NT2/D1 (cell line): Measurements from ENCODE around the gene ZNF660.
"Not testable (repeated sequence)": the region's sequence is repeated elsewhere in the genome, so short reads cannot be mapped to it uniquely, and the experiment has no call there.

ENCODE experiments used
- DNase-seq: peaks from one replicate; pipeline ENCODE4 v3.0.0-alpha.2; 2011; ENCODE audit warnings: low read depth, low spot score
- H3K27me3 ChIP-seq: 2 replicates; pipeline ENCODE4 v1.6.0; 2011; ENCODE audit warnings: mild to moderate bottlenecking; ENCODE audit not compliant: insufficient read length, insufficient read depth
- H3K36me3 ChIP-seq: 2 replicates; pipeline ENCODE4 v1.6.1; 2011; ENCODE audit warnings: mild to moderate bottlenecking, low read length, mixed read lengths; ENCODE audit not compliant: insufficient read depth, insufficient read length
- H3K4me1 ChIP-seq: 2 replicates; pipeline ENCODE4 v1.5.1; 2011; ENCODE audit not compliant: insufficient read depth, insufficient read length
- H3K4me3 ChIP-seq: 2 replicates; pipeline ENCODE4 v1.5.1; 2011; ENCODE audit warnings: low read depth; ENCODE audit not compliant: insufficient read length
- H3K9ac ChIP-seq: 2 replicates; pipeline ENCODE4 v1.6.0; 2011; ENCODE audit warnings: low read depth; ENCODE audit not compliant: insufficient read length
- H3K9me3 ChIP-seq: 2 replicates; pipeline ENCODE4 v1.5.1; 2011; ENCODE audit warnings: mild to moderate bottlenecking, low read length; ENCODE audit not compliant: insufficient read depth
- SUZ12 ChIP-seq: IDR thresholded peaks from 2 replicates; pipeline ENCODE4 v1.6.1; 2011; ENCODE audit not compliant: insufficient read length, insufficient read depth; ENCODE audit errors: extremely low read depth
- YY1 ChIP-seq: IDR thresholded peaks from 2 replicates; pipeline ENCODE4 v1.6.1; 2011; ENCODE audit not compliant: insufficient read length, insufficient read depth
- ZNF274 ChIP-seq: IDR thresholded peaks from 2 replicates; pipeline ENCODE4 v1.6.1; 2011; ENCODE audit warnings: mild to moderate bottlenecking, low read depth, low read length

The ZNF660 gene

DNA sequence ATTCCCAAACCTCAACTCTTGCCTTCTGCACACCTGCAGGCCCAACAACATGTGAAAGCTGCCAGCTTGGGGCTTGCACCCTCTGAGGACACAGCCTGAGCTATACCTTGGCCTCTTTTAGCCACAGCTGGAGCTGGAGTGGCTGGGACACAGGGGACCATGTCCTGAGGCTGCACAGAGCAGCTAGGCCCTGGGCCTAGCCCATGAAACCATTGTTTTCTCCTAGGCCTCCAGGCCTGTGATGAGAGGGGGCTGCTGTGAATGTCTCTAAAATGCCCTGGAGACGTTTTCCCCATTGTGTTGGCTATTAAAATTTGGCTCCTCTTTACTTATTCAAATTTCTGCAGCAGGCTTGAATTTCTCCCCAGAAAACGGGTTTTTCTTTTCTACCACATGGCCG is 22.6 kb upstream of the ZNF660 start:
- no peak overlapping the region for H3K4me3 ChIP-seq
- H3K9ac ChIP-seq: no peak overlapping the region
- peaks cover 29% of the 10 kb centered on the region for H3K9me3 ChIP-seq
- no peaks in the 10 kb centered on the region for H3K27me3 ChIP-seq
- DNase-seq: no peak
- peaks cover 74% of the 10 kb centered on the region for H3K36me3 ChIP-seq
- TF ChIP-seq YY1 (no peak), ZNF274 (no peak), SUZ12 (no peak)
- H3K4me1 ChIP-seq: no peaks in the 10 kb centered on the region

DNA sequence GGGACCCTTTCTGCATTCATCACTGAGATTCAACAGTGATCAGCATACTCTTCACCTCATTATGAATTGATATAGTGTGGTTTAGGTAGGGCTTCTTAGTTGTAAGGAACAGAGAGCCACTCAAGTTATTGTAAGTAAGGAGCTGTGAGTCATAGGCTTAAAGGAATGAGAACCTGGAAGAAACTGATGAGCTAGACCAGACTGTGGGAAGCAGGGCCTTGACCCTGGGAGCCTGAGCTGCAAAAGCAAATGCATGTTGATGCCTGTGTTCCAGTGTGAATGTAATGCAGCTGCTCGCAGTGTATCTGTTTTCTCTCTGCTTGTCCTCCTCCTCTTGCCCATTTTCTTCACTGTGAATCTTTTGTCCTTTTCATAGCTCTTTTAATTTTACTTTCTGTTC is 16.2 kb upstream of the ZNF660 start:
- H3K36me3 ChIP-seq: peaks cover 75% of the 10 kb centered on the region
- H3K9me3 ChIP-seq: peaks cover 35% of the 10 kb centered on the region
- H3K27me3 ChIP-seq: no peaks in the 10 kb centered on the region
- TF ChIP-seq ZNF274: no peak
- DNase-seq: no peak
- H3K4me3 ChIP-seq: no peak overlapping the region
- no peak overlapping the region for H3K9ac ChIP-seq
- H3K4me1 ChIP-seq: no peaks in the 10 kb centered on the region

DNA sequence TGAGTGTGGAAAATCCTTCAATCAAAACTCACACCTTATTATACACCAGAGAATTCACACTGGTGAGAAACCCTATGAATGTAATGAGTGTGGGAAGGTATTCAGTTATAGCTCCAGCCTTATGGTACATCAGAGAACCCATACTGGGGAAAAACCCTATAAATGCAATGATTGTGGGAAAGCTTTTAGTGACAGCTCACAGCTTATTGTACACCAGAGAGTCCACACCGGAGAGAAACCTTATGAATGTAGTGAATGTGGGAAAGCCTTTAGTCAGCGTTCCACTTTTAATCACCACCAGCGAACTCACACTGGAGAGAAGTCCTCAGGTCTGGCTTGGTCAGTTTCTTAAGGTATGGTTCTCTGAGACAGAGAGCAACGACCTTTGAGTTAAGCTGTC is 13.7 kb upstream of the ZNF660 start:
- H3K9me3 ChIP-seq: peaks cover 35% of the 10 kb centered on the region

DNA sequence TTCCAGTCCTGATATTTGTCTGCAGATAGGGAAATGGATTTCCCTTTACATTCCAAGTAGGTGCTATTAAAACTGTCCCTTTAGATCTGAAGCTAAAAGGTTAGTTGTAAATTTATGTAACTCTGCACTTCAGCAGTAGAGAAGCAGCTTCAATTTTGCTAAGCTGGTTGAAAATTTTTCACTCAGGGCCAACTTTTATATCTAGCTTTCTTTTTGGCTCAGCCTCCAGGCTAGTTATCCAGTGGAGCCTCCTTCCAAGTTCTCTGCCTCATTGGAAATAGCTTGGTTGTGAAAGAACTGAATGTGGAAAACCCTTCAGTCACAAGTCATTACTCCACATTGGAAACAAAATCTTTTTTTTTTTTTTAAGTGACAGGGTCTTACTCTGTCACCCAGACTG is 8.2 kb upstream of the ZNF660 start:
- Histone ChIP-seq H3K4me3 (no peak overlapping the region), H3K9ac (no peak overlapping the region)

More for the DNA sequence above, 13.7 kb upstream of the ZNF660 start:
- H3K4me3 ChIP-seq: no peak overlapping the region
- H3K36me3 ChIP-seq: peaks cover 59% of the 10 kb centered on the region
- TF ChIP-seq YY1: no peak
- no peak for TF ChIP-seq SUZ12
- peak; percentile 67 for TF ChIP-seq ZNF274
- H3K27me3 ChIP-seq: no peaks in the 10 kb centered on the region
- no peaks in the 10 kb centered on the region for H3K4me1 ChIP-seq
- H3K9ac ChIP-seq: no peak overlapping the region
- no peak for DNase-seq

DNA sequence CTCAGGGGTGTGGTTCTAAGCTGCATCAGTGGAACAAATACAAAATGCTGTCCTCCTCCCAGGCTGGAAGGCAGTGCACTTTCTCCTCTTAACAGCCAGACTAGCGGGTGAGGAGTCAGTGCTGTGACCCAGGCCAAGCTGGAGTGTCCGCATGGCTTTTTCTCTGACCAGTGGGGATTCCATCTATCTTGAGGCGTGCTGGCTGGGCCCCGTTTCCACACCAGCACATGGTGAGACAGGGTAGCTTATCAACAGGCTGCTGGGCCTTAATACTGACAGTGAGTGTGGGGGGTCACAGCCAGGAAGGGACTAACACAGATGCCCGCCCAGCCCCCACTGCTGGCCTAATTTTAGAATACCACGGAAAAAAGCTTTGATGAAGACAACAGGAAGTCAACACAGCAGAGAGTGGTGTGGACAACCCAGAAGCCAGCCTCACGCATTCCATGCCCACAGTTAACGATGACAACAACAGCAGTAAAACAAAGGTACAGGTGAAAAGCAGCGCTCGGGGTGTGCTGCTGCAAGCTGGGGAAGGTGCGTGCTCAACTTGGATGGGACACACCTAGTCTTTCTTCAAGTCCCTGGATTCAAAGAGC is 7.3 kb upstream of the ZNF660 start:
- H3K27me3 ChIP-seq, H3K9me3 ChIP-seq, H3K9ac ChIP-seq, H3K4me3 ChIP-seq, DNase-seq, H3K4me1 ChIP-seq: not testable (repeated sequence)
- H3K36me3 ChIP-seq: peaks cover 13% of the 10 kb centered on the region

More for the DNA sequence above, 8.2 kb upstream of the ZNF660 start:
- DNase-seq: no peak
- H3K27me3 ChIP-seq: no peaks in the 10 kb centered on the region
- H3K4me1 ChIP-seq: no peaks in the 10 kb centered on the region
- no peak for TF ChIP-seq SUZ12
- H3K9me3 ChIP-seq: peaks cover 7% of the 10 kb centered on the region
- peaks cover 17% of the 10 kb centered on the region for H3K36me3 ChIP-seq

DNA sequence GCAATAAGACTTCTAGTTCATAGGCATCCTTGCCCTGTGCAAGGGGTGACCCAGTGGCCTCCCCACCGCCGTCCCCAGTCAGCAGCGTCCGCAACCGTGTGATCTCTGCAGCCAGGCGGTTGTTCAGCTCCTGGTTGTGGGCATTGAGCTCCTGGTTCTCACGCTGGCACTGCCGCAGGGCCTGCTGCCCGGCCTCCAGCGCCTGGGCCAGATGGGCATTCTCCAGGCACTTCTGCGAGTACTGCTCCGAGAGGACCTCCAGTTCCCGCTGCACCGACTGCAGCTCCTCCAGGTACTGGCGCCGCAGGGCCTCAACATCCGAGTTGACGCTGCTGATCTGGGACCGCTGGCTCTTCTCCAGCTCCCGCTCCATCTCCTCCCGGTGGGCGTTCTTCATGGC is 6.4 kb upstream of the ZNF660 start:
- H3K4me3 ChIP-seq, DNase-seq, H3K4me1 ChIP-seq, H3K27me3 ChIP-seq, H3K9me3 ChIP-seq, H3K9ac ChIP-seq: not testable (repeated sequence)
- peaks cover 11% of the 10 kb centered on the region for H3K36me3 ChIP-seq

DNA sequence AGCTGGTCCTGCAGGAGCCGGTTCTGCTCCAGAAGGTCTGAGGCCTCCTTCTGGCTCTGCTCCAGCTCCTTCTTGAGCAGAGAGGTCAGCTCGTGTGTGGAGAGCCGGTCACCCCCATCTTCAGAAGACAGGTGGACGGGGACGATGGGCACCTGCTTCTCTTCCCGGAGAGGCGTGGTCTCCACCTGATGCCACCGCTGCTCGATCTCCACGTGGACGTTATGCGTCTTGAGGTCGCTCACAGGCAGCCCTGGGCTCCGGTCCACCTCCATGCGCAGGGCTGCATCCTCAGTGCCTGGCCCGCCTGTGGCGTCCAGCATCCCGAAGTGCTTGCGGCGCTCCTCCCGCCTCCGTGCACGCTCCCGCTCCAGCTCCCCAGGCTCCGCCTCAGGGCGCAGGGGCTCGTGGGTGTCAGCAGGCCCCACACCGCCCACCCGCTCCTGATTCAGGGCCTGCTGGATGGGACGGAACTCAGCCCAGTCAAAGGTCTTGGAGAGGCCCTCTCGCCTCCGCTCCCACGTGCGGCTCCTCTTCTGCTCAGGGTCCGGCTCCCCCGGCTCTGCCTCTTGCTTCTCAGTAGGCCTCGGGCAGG is 5.7 kb upstream of the ZNF660 start:
- not testable (repeated sequence) for H3K36me3 ChIP-seq, H3K9me3 ChIP-seq, DNase-seq, H3K4me1 ChIP-seq, H3K4me3 ChIP-seq, H3K9ac ChIP-seq, H3K27me3 ChIP-seq

DNA sequence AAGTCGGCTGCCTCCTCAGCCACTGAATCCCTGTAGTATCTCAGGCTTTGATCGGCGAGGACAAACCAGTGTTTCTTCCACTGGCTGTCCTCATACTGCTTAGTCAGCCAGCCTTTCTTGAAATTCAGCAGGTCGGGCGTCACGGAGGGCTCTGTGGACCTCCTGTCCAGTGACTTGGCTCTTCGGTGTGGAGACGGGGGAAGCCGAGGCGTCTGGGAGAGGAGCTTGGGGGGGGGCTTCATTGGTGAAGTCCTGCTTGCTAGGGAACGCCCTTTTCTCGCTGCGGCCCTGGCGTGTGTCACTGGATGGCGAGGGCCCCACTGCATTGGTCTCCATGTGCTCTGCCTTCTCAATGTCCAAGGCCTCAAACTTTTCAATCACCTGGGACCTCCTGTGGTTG is 5.0 kb upstream of the ZNF660 start:
- not testable (repeated sequence) for H3K27me3 ChIP-seq, DNase-seq, H3K4me3 ChIP-seq, H3K9ac ChIP-seq, H3K9me3 ChIP-seq, H3K36me3 ChIP-seq, H3K4me1 ChIP-seq

DNA sequence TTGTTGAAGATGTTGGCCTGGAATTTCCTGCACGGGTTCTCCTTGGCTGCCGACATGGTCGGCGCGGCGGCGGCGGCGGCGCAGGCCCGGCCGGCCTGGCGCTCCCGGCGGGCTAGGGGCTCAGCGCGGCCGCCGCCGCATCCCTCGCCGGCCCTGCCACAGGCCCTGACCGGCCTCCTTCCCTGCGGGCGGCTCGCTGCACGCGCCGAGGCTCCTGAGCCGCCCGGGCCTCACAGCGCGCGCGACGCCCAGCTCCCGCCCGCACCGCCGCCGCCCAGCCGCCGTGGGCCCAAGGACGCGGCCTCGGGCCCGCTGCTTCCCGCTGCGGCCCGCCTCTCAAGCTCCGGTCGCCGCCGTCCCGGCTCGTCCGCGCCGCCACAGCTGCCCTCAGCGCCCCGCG is 3.8 kb upstream of the ZNF660 start:
- H3K9ac ChIP-seq, H3K27me3 ChIP-seq, H3K4me3 ChIP-seq, DNase-seq, H3K9me3 ChIP-seq, H3K36me3 ChIP-seq, H3K4me1 ChIP-seq: not testable (repeated sequence)
